Measurements from ENCODE around the gene TMEM218.

Gene TMEM218

GRCh38 chr11:125073616-125074483, 37.6 kb downstream of the TMEM218 start:
- TF ChIP-seq CTCF (IDR thresholded peaks at IDR 0.05; ENCODE audit: low read depth, low read length, missing control alignments), result no peak
- H3K4me3 ChIP-seq (replicated peaks; ENCODE audit: low read depth, low read length), result no peak overlapping the region
- DNase-seq (ENCODE audit: extremely low read depth, low read depth), result no peak

- no peak for TF ChIP-seq CTCF (IDR thresholded peaks at IDR 0.05; ENCODE audit: low read depth, low read length, missing control alignments)
- DNase-seq (ENCODE audit: extremely low read depth, low read depth), result no peak
- no peak overlapping the region for H3K4me3 ChIP-seq (replicated peaks; ENCODE audit: low read depth, low read length)
Observed at GRCh38 chr11:125072961-125073590, 38.4 kb downstream of the TMEM218 start.

- no peak for DNase-seq (ENCODE audit: extremely low read depth, low read depth)
- no peak overlapping the region for H3K4me3 ChIP-seq (replicated peaks; ENCODE audit: low read depth, low read length)
- TF ChIP-seq CTCF (IDR thresholded peaks at IDR 0.05; ENCODE audit: low read depth, low read length, missing control alignments), result no peak
Observed at GRCh38 chr11:125072218-125072960, 39.0 kb downstream of the TMEM218 start.

GRCh38 chr11:125071846-125072217, 39.6 kb downstream of the TMEM218 start:
- H3K4me3 ChIP-seq (replicated peaks; ENCODE audit: low read depth, low read length), result no peak overlapping the region
- TF ChIP-seq CTCF (IDR thresholded peaks at IDR 0.05; ENCODE audit: low read depth, low read length, missing control alignments), result no peak
- no peak for DNase-seq (ENCODE audit: extremely low read depth, low read depth)

- DNase-seq (ENCODE audit: extremely low read depth, low read depth), result no peak
Observed at GRCh38 chr11:125071435-125071834, 40.0 kb downstream of the TMEM218 start.

More at GRCh38 chr11:125071435-125071834, 40.0 kb downstream of the TMEM218 start:
- no peak for TF ChIP-seq CTCF (IDR thresholded peaks at IDR 0.05; ENCODE audit: low read depth, low read length, missing control alignments)
- no peak overlapping the region for H3K4me3 ChIP-seq (replicated peaks; ENCODE audit: low read depth, low read length)

Measured in HFF-Myc (cell line).